ENCODE data around the gene PIP5K1C. TPM values are rescaled to one million over a fixed set of nuclear protein-coding genes. Genes with fewer than 3 reads are reported as not detected.

The PIP5K1C gene
- polyA plus RNA-seq (3.6 to 8.2 TPM (median 3.8 TPM) in 3 replicates), polyA minus RNA-seq (16.6 to 75.2 TPM (median 22.8 TPM) in 3 replicates)
- polyA plus RNA-seq (2011; ENCODE audit: low read depth), result 3.8 TPM
- polyA plus RNA-seq (2011; cell fraction: cytosol; rRNA removed), result 8.4 and 13.8 TPM in 2 replicates
- 12.2 and 17.4 TPM in 2 replicates for polyA plus RNA-seq (2011; cell fraction: nucleus; rRNA removed)
- polyA plus RNA-seq (2012; ENCODE audit: low replicate concordance), result 8.4 and 21.5 TPM in 2 replicates
- 34.0 TPM for polyA minus RNA-seq (2011; cell fraction: cytosol; rRNA and poly(A)+ RNA removed)
- 13.4 and 19.2 TPM in 2 replicates for polyA minus RNA-seq (2011; cell fraction: nucleus; rRNA and poly(A)+ RNA removed)

GRCh38 chr19:3700242-3701032, at the start of gene PIP5K1C:
Gene PIP5K1C (minus strand): TSS chr19:3700468. CDS start chr19:3700390, 78 bp downstream.
- Histone ChIP-seq H3K4me2 (ENCODE audit: control insufficient read depth, extremely low read depth, insufficient read depth, low read depth, low read length) (peak within 1 kb of the TSS; percentile 95), H3K79me2 (ENCODE audit: control insufficient read depth, insufficient read depth, low read length) (peaks cover 31% of the 10 kb centered on the region), H3K4me3 (ENCODE audit: control insufficient read depth in 2 of 3, extremely low read depth in 1 of 3, insufficient read depth in 2 of 3, low read depth in 1 of 3, low read length in 3 of 3) (peak within 1 kb of the TSS; percentile 73 to 83 (median 74)), H3K27me3 (ENCODE audit: control insufficient read depth, extremely low read depth, insufficient read depth, low read length) (no peaks in the 10 kb centered on the region), H3K27ac (ENCODE audit: control insufficient read depth, insufficient read depth, low read length) (peak within 1 kb of the TSS; percentile 31), H3K36me3 (ENCODE audit: control insufficient read depth in 2 of 2, extremely low read depth in 1 of 2, insufficient read depth in 2 of 2, low read length in 2 of 2) (no peaks in the 10 kb centered on the region), H4K20me1 (ENCODE audit: control insufficient read depth, extremely low read depth, insufficient read depth, low read length) (peaks cover 3% of the 10 kb centered on the region), H3K4me1 (ENCODE audit: control insufficient read depth, extremely low read depth, insufficient read depth, low read length) (peaks cover 3% of the 10 kb centered on the region), H3K9me1 (ENCODE audit: control insufficient read depth, extremely low read depth, insufficient read depth, low read length) (no peaks in the 10 kb centered on the region), H2AFZ (ENCODE audit: control insufficient read depth, low read length) (peak within 1 kb of the TSS; percentile 66), H3K9me3 (ENCODE audit: control insufficient read depth, low read depth, low read length) (no peaks in the 10 kb centered on the region), H3K9ac (ENCODE audit: control insufficient read depth, extremely low read depth, insufficient read depth, low read length) (peak within 1 kb of the TSS; percentile 80)
- DNase-seq (ENCODE audit: low read depth, low spot score), result peak; percentile 54
- peak; percentile 44 for FAIRE-seq
- no peak for TF ChIP-seq EZH2 (IDR thresholded peaks at IDR 0.05; ENCODE audit: low read length)
- TF ChIP-seq CTCF (optimal IDR thresholded peaks at IDR 0.05 in 1 of 3, IDR thresholded peaks at IDR 0.05 in 1 of 3, conservative IDR thresholded peaks at IDR 0.05 in 1 of 3; ENCODE audit: extremely low read depth in 1 of 3, insufficient read depth in 2 of 3, low read length in 3 of 3), result peak; percentile 61 to 86 (median 75)
- dilution Hi-C loops (cut with MboI; ENCODE audit: extremely low pct_ligation_motif_present, low sequenced_read_pairs), result no loop called here

DNA sequence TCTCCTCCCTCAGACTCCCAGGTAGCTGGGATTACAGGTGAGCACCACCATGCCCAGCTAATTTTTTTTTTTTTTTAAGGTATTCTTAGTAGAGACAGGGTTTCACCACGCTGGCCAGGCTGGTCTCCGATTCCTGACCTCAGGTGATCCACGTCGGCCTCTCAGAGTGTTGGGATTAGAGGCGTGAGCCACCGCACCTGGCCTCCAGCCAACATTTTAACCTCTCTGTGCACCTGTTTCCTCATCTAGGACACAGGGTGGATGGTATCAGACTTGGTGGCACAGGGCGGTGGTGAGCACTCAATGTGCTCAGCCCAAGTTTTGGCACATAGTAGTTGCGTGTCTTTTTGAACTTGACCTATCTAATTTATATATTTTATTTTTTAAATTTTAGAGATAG, 48.7 kb upstream of the PIP5K1C start:
- no peak overlapping the region for H3K4me2 ChIP-seq (ENCODE audit: control insufficient read depth, extremely low read depth, insufficient read depth, low read depth, low read length)
- H3K9me3 ChIP-seq (ENCODE audit: control insufficient read depth, low read depth, low read length), result no peaks in the 10 kb centered on the region
- TF ChIP-seq CTCF (optimal IDR thresholded peaks at IDR 0.05 in 1 of 3, IDR thresholded peaks at IDR 0.05 in 1 of 3, conservative IDR thresholded peaks at IDR 0.05 in 1 of 3; ENCODE audit: extremely low read depth in 1 of 3, insufficient read depth in 2 of 3, low read length in 3 of 3), result no peak
- TF ChIP-seq EZH2 (IDR thresholded peaks at IDR 0.05; ENCODE audit: low read length), result no peak
- no peaks in the 10 kb centered on the region for H3K79me2 ChIP-seq (ENCODE audit: control insufficient read depth, insufficient read depth, low read length)
- FAIRE-seq (no peak), DNase-seq (ENCODE audit: low read depth, low spot score) (no peak)
- no peak overlapping the region for H3K4me3 ChIP-seq (ENCODE audit: control insufficient read depth in 2 of 3, extremely low read depth in 1 of 3, insufficient read depth in 2 of 3, low read depth in 1 of 3, low read length in 3 of 3)
- no peak overlapping the region for H3K27ac ChIP-seq (ENCODE audit: control insufficient read depth, insufficient read depth, low read length)
- no peaks in the 10 kb centered on the region for H3K9me1 ChIP-seq (ENCODE audit: control insufficient read depth, extremely low read depth, insufficient read depth, low read length)
- no peaks in the 10 kb centered on the region for H3K27me3 ChIP-seq (ENCODE audit: control insufficient read depth, extremely low read depth, insufficient read depth, low read length)
- no peaks in the 10 kb centered on the region for H4K20me1 ChIP-seq (ENCODE audit: control insufficient read depth, extremely low read depth, insufficient read depth, low read length)
- no peak overlapping the region for H2AFZ ChIP-seq (ENCODE audit: control insufficient read depth, low read length)
- H3K9ac ChIP-seq (ENCODE audit: control insufficient read depth, extremely low read depth, insufficient read depth, low read length), result no peak overlapping the region
- H3K4me1 ChIP-seq (ENCODE audit: control insufficient read depth, extremely low read depth, insufficient read depth, low read length), result no peaks in the 10 kb centered on the region
- dilution Hi-C loops (cut with MboI; ENCODE audit: extremely low pct_ligation_motif_present, low sequenced_read_pairs), result no loop called here
- peaks cover 3 to 10% of the 10 kb centered on the region in 2 experiments for H3K36me3 ChIP-seq (ENCODE audit: control insufficient read depth in 2 of 2, extremely low read depth in 1 of 2, insufficient read depth in 2 of 2, low read length in 2 of 2)

All from keratinocyte (primary cell).